GM19025 (cell line): ENCODE measurements around the gene KIF3B.
A peak's percentile ranks its signal among the peaks of the same experiment; 100 is the strongest.
"Not testable (repeated sequence)": the region's sequence is repeated elsewhere in the genome, so short reads cannot be mapped to it uniquely, and the experiment has no call there.

Source experiments
- ATAC-seq: cut with Tn5 transposase; IDR thresholded peaks from one replicate; pipeline ENCODE4 v1.9.1; 2021; ENCODE audit warnings: mild to moderate bottlenecking, low read depth, moderate library complexity; ENCODE audit not compliant: unreplicated experiment

The KIF3B gene

GRCh38 chr20:32353848-32354496 lies 76.5 kb downstream of the KIF3B start:
- ATAC-seq: no peak

GRCh38 chr20:32354592-32355416 lies 77.4 kb downstream of the KIF3B start:
- ATAC-seq: no peak

GRCh38 chr20:32355417-32355841 lies 78.0 kb downstream of the KIF3B start:
- no peak for ATAC-seq

- not testable (repeated sequence) for ATAC-seq
These were observed 78.6 kb downstream of the KIF3B start for GRCh38 chr20:32355907-32356621.

GRCh38 chr20:32356622-32357374 lies 79.3 kb downstream of the KIF3B start:
- ATAC-seq: no peak

- no peak for ATAC-seq
These were observed 80.0 kb downstream of the KIF3B start for GRCh38 chr20:32357375-32357868.

- ATAC-seq: peak; percentile 65
These were observed 80.6 kb downstream of the KIF3B start, which contains the start of gene ASXL1 for GRCh38 chr20:32357869-32358631. Gene ASXL1, plus strand, starts transcription at chr20:32358331. Its CDS starts 445 bp downstream, at chr20:32358776.

- no peak for ATAC-seq
These were observed 81.1 kb downstream of the KIF3B start for GRCh38 chr20:32358632-32358882.

- ATAC-seq: no peak
These were observed 81.6 kb downstream of the KIF3B start for GRCh38 chr20:32358883-32359632.

GRCh38 chr20:32359633-32360332 lies 82.3 kb downstream of the KIF3B start:
- no peak for ATAC-seq

GRCh38 chr20:32360333-32360634 lies 82.8 kb downstream of the KIF3B start:
- ATAC-seq: no peak

GRCh38 chr20:32362901-32363364 lies 85.5 kb downstream of the KIF3B start:
- no peak for ATAC-seq

GRCh38 chr20:32363492-32363891 lies 86.0 kb downstream of the KIF3B start:
- no peak for ATAC-seq

GRCh38 chr20:32364554-32365208 lies 87.2 kb downstream of the KIF3B start:
- no peak for ATAC-seq

- no peak for ATAC-seq
These were observed 88.1 kb downstream of the KIF3B start for GRCh38 chr20:32365564-32365963.

- ATAC-seq: no peak
These were observed 88.9 kb downstream of the KIF3B start for GRCh38 chr20:32366380-32366779.

GRCh38 chr20:32368323-32368722 lies 90.9 kb downstream of the KIF3B start:
- no peak for ATAC-seq

GRCh38 chr20:32368925-32369324 lies 91.5 kb downstream of the KIF3B start:
- no peak for ATAC-seq
